Measurements from ENCODE around the gene TESK2.

DNA sequence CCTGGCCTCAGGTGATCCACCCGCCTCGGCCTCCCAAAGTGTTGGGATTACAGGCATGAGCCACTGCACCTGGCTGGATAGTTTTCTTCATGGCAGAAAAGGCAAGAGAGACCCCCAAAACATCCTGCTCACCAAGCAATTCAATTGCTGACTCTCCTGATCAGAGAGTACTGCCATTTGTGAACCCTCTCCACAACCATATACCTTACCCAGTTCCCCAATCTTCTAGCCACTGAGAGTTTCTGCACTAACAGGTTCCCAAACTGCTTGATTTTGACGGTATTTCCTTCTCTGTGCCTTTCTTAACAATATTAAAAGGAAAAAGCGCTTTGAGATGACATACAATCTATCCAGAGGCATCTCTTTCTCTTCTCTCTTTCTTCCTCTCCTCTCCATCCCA lies 110.8 kb downstream of the TESK2 start:
- TF ChIP-seq CTCF (conservative IDR thresholded peaks at IDR 0.05; ENCODE audit: low read length) (no peak), EZH2phosphoT487 (IDR thresholded peaks at IDR 0.05; ENCODE audit: borderline replicate concordance) (no peak)
